ENCODE results near the gene PBXIP1. TPM values are rescaled to one million over a fixed set of nuclear protein-coding genes. Genes with fewer than 3 reads are reported as not detected.

PBXIP1 gene
- total and polyA plus RNA-seq, 2 of the 13 experiments (the other 11 are each of a cell fraction or from before 2014, with no cell fraction given), result 16.3 to 31.9 TPM

- TF ChIP-seq SOX5 (CRISPR knock-in tag; IDR thresholded peaks at IDR 0.05; ENCODE audit: borderline replicate concordance), result peak; percentile 43; the same call in 1 of the 2 replicates
- TF ChIP-seq ZNF687 (CRISPR knock-in tag; IDR thresholded peaks at IDR 0.05), result peak; percentile 89
- TF ChIP-seq NFKBIZ (CRISPR knock-in tag; IDR thresholded peaks at IDR 0.05), result peak; percentile 69; the same call in 1 of the 2 replicates
- 0 out of 2 replicates have a peak, but pooled peaks have one; percentile 22 for TF ChIP-seq ZBTB25 (CRISPR knock-in tag; IDR thresholded peaks at IDR 0.05)
- TF ChIP-seq ARNTL (CRISPR knock-in tag; IDR thresholded peaks at IDR 0.05), result peak; percentile 30; the same call in 1 of the 2 replicates
- no peak for TF ChIP-seq MZF1 (CRISPR knock-in tag; IDR thresholded peaks at IDR 0.05; ENCODE audit: borderline replicate concordance)
- TF ChIP-seq PHF21A (CRISPR knock-in tag; IDR thresholded peaks at IDR 0.05), result peak; percentile 38; the same call in 1 of the 2 replicates
- no peak for TF ChIP-seq ZNF414 (CRISPR knock-in tag; IDR thresholded peaks at IDR 0.05)
- TF ChIP-seq SRF (IDR thresholded peaks at IDR 0.05; ENCODE audit: low read depth, low read length), result no peak
- TF ChIP-seq SOX6 (IDR thresholded peaks at IDR 0.05), result no peak
- TF ChIP-seq SOX6 (CRISPR knock-in tag; IDR thresholded peaks at IDR 0.05), result peak; percentile 36
- TF ChIP-seq ZNF777 (CRISPR knock-in tag; IDR thresholded peaks at IDR 0.05), result no peak
- TF ChIP-seq MEIS1 (CRISPR knock-in tag; IDR thresholded peaks at IDR 0.05; ENCODE audit: borderline replicate concordance), result no peak
- no peak for TF ChIP-seq NCOA5 (CRISPR knock-in tag; IDR thresholded peaks at IDR 0.05)
- TF ChIP-seq HNRNPLL (IDR thresholded peaks at IDR 0.05; ENCODE audit: low read depth, low read length, poor library complexity, severe bottlenecking), result no peak
- TF ChIP-seq ZBTB42 (CRISPR knock-in tag; IDR thresholded peaks at IDR 0.05), result no peak
- no peak for TF ChIP-seq RAD51 (IDR thresholded peaks at IDR 0.05; ENCODE audit: borderline replicate concordance)
- no peak for TF ChIP-seq ZNF225 (CRISPR knock-in tag; IDR thresholded peaks at IDR 0.05)
- no peak for TF ChIP-seq ZSCAN29 (CRISPR knock-in tag; conservative IDR thresholded peaks at IDR 0.05)
- no peak for TF ChIP-seq ZFP36L1 (CRISPR knock-in tag; IDR thresholded peaks at IDR 0.05)
- 0 out of 2 replicates have a peak, but pooled peaks have one; percentile 35 for TF ChIP-seq ZNF563 (CRISPR knock-in tag; IDR thresholded peaks at IDR 0.05)
- no peak for TF ChIP-seq SUZ12 (IDR thresholded peaks at IDR 0.05; ENCODE audit: low read depth, low read length)
- TF ChIP-seq HOXA9 (CRISPR knock-in tag; IDR thresholded peaks at IDR 0.05; ENCODE audit: borderline replicate concordance), result no peak
Observed at GRCh38 chr1:154999571-155000410, 43.9 kb upstream of the PBXIP1 start (continued).
